HG02763 (cell line): Measurements from ENCODE around the gene SLC25A27.

Experiments used
- ATAC-seq: cut with Tn5 transposase; IDR thresholded peaks from one replicate; pipeline ENCODE4 v1.9.1; 2021; ENCODE audit warnings: mild to moderate bottlenecking, moderate library complexity; ENCODE audit not compliant: unreplicated experiment

The SLC25A27 gene

DNA sequence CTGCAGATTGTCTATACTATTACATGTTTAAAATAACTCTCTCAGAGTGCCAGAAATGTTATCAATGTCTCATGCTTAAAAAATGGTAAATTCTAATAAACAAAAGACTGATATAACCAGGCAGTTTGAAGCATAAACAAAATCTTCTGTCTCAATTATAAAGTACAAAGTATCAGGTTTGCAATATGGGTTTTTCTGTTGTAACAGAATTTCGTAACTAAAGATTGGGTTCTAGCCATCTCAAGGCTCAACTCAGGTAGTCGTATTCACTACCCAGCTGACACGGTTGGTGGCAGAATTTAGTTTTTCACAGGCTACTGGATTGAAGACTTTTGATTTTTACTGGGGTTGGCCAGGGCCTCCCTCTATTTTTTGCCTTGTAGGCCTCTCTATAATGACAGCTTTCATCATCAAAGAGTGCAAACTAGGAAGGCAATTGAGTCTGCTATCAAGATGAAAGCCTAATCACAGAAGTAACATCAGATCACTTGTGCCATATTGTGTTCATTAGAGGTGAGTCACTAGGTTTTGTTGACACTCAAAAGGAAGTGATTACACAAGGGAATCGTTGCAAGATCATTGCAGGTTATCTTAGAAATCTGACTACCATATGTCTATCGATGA is 3.8 kb upstream of the SLC25A27 start:
- no peak for ATAC-seq

DNA sequence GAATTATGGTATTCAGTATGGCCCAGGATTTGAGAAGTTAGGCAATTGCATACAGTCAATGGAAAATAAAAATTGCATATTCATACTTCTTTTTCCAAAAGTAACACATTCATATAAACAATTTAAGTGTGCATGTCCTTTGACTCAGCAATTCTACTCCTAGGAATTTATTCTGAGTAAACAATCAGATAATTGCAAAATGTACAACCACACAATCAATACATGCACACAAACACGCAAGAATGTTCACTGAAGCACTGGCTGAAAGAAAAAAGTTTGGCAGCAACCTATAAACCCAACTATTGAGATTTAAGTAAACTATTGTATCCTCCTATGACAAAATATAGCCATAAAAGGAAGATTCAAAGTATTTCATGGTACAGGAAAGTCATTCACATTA is 1.8 kb upstream of the SLC25A27 start:
- no peak for ATAC-seq

DNA sequence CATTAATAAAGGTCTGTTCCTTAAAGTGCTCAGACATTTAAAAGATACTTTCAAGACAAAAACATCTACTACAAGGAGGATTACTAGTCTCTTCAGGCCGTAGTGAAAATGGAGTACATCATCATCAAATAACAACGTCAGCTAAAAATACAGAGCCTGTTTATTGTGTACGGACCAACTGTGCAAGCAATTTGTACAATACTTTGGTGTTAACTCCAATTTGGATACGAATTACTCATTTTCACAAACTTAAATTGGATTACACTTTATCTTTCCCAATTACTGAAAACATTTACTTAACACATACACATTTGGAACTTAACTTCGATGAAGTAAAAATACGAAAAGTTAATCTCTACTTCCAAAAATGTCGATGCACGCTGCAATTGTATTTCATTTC is 959 bp upstream of the SLC25A27 start:
- ATAC-seq: no peak

DNA sequence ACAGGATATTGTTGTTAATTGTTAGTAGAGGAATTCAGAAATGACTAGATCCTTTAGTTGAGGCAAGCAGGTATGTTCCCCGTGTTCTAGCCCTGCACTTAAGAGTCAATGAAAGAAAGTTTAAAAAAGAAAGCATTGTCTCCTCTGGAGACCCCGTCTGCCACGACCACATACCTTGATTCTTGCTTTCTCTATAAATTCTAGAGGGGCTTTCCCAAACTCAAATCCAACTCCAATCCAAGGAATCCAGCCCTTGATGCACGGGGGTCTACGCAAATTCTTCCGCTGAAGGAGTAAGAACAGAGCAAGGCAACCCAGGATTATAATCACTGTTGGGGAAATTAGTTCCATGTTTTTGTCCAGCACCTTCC is 558 bp upstream of the SLC25A27 start:
- ATAC-seq: no peak

DNA sequence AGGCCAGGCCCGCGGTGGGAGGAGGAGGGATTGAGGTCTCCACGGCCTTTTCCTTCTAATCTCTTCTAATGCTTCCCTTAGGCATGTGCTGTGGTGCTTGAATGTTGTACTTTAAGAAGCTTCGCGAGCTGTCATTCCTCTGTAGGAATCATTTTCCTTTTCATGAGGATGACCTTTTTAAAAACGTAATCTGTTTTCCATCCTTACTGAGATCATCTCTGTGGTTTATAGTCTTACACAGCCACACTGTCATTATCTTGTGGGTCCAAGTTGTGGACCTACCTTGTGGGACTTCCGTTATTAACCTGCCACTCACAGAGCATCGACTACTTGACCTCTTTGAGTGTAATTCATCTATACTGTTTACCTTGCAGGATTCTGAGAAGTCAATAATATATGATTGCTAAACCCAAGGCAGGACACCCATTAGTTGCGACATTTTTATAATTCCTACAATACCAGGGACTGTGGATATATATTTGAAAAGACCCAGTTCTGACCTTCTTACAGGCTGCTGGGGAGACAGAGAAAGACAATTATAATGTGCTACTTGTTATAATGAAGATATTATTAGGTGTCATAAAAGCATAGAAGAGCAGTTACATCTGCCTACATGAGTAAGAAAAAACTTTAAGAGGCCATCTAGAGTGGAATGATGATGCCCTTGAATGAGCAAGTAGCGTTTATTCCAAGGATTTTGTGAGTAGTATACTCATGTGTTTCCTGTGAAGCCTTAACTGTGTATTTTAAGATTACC is 842 bp downstream of the SLC25A27 start:
- no peak for ATAC-seq

DNA sequence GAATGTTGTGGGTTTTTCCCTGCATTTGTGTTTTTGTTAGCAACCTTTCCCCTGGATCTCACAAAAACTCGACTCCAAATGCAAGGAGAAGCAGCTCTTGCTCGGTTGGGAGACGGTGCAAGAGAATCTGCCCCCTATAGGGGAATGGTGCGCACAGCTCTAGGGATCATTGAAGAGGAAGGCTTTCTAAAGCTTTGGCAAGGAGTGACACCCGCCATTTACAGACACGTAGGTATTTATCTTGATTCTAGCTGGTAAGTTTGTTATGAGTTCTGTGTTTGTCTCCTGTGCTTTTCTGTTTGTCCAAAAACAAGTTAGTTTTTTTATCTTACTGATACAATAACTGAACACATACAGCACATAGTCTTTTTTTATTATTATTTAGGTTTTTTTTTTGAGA is 3.0 kb downstream of the SLC25A27 start:
- no peak for ATAC-seq

DNA sequence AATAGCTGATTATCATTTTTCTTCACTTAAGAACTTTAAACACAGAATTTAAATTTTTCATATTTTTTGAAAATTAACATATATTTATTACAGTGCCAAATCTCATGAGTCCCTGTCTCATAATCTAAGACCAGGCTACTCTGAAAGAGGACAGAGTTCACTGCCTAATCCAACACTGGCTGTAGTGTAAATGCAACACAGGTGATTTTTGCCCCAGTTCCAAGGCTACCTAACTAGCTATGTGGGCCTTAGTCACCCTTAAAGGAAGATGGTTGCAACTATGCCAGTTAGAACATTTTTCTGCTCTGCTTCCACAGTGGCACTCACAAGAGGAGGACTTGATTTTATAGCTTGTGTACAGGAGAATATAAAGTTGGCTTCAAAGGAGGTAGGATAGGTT is 4.9 kb downstream of the SLC25A27 start:
- ATAC-seq: no peak

DNA sequence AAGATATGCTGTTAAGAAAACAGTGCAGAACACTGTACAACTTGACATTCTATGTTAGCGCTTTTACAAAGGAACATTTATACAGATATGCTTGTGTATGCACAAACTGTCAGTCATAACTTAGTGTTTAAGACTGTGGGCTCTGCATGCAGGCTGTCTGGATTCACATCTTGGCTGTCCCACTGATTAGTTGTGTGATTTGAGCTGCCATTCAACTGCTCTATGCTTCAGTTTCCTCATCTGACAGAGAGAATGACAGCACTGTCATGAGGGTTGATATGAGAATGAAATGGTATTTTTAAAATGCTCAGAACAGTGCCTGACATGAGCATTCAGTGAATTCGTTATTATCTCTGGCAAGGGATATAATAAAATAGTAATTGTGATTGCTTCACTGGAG is 8.7 kb downstream of the SLC25A27 start:
- no peak for ATAC-seq

DNA sequence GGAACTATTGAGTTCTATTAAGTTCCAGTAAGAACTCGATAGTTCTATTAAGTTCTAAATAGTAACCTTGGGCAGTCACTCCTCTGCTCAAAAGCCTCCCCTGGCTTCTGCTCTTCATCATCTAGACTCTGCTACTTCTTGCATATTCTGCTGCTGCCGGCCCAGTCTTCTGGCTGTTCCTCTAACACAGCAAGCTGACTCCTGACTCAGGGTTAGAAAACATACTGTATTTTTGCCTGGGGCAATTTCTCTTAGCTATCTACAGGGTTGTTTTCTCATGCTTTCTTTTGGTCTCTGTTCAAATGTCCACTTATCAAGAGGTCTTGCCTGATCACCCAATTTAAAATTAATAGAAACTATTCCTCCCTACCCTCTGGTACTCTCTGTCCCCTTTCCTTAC is 14.6 kb downstream of the SLC25A27 start:
- no peak for ATAC-seq

DNA sequence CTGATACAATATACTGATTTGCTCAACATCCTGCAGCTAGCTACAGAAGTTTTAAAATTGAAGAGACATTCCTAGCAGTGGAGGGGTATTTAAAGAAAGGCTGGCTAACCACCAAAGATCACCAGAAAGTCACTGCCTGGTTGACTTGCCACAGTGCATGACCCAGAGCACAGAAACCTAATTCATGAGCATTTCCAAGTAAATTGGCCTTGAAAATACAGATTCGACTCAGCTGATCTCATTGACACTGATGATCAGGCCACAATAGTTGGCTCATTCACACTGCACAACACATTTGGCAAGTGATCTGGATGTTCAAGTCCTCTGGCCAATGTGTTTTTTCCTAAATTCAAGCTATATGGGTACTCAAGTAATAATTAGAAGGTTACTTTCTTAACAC is 21.6 kb downstream of the SLC25A27 start:
- ATAC-seq: no peak

DNA sequence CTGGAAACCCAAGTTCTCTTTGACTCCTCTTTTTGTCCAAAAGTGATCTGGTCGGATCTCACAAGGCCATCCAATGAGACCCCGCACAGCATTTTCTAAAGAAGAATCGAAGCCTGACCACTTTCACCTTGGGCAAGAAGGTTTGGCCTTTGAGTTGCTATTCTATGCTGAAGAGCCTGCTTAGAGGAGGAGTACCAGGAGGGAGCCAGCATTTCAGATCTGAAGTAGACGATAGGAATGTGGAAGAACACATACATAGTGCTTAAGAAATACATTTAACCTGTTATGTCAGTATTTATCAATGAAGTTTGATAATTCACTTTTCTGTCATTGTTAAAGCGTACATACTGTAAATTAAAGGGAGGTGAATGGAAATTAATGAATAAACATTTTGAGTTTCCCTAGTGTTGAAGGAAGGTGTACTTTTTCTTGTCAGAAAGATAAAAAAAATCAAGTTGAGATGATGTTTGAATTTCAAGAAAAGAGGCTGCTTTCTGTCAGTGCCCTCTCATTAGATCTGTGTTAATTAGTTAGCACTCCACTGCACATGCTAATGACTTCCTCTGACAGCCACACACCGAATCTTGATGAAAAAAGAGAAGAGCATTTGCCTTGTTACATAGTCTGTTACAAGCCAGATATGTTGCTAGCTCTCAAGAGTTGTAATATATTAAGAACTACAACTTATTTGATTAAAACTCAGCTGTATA is 24.0 kb downstream of the SLC25A27 start:
- no peak for ATAC-seq

DNA sequence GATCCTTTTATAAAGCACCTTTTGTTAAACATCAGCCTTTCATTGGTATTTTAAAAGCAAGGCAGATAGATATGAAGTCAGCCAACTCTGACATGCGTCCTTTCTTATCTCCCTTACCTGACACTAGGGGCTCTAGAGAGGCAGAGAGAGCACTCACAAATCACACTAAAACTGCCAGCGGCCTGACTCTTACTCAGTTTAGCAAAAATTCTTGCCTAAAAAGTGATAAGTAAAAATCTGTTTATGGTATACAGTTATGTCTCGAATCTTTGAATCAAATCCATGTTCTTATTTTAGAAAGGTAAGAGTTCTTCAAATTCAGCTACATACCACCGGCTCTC is 24.5 kb downstream of the SLC25A27 start:
- ATAC-seq: no peak

DNA sequence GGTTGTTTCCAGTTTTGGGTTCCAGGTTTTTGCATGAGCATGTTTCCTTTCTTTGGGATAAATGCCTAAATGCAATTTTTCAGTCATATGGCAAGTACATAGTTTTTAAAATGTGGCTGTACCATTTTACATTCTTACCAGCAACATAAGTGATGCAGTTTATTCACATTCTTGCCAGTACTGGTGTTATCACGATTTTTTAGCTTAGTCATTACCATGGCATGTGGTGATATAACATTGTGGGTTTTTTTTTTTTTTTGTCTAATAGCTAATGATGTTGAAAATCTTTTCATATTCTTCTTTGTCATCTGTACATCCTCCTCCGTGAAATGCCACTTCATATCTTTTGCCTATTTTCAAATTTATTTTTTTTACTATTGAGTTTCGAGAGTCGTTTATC is 32.0 kb downstream of the SLC25A27 start:
- no peak for ATAC-seq

DNA sequence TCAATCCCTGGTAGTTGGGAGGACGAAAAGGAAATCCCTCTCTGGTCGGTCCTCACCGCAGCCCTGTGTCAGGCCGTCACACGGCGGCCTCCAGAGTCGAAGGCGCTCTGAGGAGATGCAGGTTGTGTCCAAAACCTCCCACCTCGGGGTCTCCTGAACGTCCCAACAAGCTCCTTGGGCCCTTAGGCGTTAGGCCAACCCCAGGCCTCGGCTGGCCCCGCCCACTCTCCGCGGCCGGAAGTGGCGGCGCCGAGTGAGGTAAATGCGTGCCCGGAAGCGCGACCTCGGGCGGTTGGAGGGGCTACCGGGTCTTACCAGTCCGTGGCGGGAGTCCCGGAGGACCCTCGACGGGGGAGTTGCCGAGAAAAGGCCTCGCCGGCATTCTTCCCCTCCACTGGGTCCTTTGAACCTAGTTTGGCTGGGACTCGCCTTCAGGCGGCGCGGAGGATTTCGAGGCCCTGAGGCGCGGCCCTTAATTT is 34.9 kb downstream of the SLC25A27 start, which contains the start of gene TDRD6:
TDRD6 (plus strand) TSS at position 267 of the 479 bp plus-strand sequence. CDS start 244 bp downstream, outside the sequence.
- no peak for ATAC-seq

DNA sequence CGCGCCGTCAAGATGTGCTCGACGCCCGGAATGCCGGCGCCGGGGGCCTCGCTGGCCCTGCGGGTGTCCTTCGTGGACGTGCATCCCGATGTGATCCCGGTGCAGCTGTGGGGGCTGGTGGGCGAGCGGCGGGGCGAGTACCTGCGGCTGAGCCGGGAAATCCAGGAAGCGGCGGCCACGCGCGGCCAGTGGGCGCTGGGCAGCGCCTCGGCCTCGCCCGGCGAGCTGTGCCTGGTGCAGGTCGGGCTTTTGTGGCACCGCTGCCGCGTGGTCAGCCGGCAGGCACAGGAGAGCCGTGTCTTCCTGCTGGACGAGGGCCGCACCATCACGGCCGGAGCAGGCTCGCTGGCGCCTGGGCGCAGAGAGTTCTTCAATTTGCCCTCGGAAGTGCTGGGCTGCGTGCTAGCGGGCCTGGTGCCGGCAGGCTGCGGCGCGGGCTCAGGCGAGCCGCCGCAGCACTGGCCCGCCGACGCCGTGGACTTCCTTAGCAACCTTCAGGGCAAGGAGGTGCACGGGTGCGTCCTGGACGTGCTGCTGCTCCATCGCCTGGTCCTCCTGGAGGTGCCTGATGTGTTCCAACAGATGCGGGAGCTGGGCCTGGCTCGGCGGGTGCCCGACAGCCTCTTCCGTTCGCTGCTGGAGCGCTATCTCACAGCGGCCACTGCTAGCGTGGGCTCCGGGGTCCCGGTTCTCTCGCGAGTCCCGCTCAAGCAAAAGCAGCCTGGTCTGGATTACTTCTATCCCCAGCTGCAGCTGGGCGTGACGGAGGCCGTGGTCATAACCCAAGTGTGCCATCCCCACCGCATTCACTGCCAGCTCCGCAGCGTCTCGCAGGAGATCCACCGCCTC is 35.6 kb downstream of the SLC25A27 start:
- no peak for ATAC-seq

DNA sequence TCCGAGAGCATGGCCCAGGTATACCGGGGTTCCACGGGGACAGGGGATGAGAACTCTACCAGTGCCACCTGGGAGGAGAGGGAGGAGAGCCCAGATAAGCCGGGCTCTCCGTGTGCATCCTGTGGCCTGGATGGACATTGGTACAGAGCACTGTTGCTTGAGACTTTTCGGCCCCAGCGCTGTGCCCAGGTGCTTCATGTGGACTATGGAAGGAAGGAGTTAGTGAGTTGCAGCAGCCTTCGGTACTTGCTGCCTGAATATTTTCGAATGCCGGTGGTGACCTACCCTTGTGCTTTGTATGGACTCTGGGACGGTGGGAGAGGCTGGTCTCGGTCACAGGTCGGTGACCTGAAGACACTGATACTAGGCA is 36.2 kb downstream of the SLC25A27 start:
- no peak for ATAC-seq

DNA sequence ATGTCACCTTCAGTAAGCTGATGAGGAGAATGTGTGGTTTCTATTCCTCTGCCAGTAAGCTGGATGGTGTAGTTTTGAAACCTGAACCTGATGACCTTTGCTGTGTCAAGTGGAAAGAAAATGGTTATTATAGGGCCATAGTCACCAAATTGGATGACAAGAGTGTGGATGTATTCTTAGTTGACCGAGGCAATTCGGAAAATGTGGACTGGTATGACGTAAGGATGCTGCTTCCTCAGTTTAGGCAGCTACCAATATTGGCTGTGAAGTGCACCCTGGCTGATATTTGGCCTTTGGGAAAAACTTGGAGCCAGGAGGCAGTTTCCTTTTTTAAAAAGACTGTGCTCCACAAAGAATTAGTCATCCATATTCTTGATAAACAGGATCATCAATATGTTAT is 36.9 kb downstream of the SLC25A27 start:
- no peak for ATAC-seq

DNA sequence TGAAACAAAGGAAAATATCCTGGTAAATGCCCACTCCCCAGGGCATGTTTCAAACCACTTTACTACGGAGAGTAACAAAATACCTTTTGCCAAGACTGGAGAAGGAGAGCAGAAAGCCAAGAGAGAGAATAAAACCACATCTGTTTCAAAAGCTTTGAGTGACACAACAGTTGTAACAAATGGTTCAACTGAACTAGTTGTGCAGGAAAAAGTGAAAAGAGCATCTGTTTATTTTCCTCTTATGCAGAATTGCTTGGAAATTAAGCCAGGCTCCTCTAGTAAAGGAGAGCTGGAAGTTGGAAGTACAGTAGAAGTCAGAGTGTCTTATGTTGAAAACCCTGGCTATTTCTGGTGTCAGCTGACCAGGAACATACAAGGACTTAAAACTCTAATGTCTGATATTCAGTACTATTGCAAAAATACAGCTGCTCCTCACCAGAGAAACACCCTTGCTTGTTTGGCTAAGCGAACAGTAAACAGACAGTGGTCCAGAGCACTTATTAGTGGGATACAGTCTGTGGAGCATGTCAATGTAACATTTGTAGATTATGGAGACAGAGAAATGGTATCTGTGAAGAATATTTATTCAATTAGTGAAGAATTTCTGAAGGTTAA is 37.5 kb downstream of the SLC25A27 start:
- no peak for ATAC-seq

DNA sequence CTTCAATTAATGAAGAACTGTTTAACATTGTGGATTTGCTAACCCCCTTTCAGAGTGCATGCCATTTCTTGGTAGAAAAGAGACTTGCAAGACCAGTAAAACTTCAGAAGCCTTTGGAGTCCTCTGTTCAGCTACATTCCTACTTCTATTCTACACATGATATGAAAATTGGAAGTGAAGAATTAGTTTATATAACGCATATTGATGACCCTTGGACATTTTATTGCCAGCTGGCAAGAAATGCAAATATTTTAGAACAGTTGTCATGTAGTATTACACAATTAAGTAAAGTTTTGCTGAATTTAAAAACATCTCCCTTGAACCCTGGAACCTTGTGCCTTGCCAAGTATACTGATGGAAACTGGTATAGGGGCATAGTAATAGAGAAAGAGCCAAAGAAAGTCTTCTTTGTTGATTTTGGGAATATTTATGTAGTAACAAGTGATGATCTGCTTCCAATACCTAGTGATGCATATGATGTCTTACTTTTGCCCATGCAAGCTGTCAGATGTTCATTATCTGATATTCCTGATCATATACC is 38.2 kb downstream of the SLC25A27 start:
- ATAC-seq: no peak

DNA sequence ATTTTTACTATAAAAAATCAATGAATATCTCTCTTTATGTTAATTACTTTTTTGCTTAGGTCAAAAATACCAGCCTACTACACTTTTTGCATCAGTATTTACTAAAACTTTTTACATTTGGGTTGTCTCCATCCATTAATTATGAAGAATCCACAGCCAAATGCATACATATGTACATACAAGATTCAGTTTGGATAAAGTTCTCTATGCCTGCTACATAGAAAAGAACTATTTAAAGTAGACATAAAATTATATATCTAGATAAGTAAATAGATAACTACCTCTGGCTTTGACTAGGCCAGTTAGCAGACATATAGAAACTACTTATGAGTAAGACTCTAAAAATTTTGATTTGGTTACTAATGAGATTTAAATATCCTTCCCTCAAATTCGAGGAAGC is 47.2 kb downstream of the SLC25A27 start:
- ATAC-seq: no peak

DNA sequence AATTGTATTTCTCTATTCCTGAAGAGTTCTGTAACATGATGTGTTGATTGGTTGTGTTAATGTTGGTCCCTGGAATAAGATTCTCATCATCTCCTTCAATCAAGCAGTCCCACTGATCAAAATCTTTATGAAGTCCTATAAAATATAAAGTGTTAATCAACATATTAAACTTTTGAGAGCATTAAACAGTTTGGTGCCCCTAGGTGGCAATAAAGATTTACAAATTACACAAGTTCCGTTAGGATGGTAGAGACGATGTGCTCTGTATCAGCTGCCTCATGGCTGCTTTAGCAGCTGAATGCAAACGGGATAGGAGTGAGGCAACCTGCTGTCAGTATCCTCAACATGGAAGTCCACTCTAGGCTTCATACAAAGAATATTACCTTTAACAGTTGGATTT is 51.8 kb downstream of the SLC25A27 start:
- ATAC-seq: no peak
